Measurements from ENCODE around the gene COMP.

DNA sequence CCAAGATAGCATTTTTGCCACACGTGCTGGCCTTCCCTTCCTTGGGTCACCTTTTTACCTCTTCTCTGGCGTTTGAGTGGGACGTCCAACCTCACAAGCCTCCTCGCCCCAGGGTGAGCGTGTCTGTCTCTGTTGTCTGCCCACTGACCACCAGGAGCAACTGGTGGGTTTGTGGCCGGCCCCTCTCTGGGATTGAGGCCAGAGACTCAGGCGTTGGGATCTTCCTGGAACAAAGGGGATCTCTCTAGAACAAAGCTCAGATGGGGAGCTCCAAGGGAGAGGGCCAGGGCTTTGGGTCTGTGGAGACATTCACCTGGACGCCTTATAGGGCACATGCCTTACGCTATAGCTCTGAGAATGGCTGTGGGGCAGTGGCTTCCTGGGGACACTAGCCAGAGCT lies 17.4 kb downstream of the COMP start:
- TF ChIP-seq CTCF (IDR thresholded peaks at IDR 0.05), result no peak
- no peak for TF ChIP-seq ZFX (IDR thresholded peaks at IDR 0.05; ENCODE audit: borderline replicate concordance)

Data from 22Rv1 (cell line).